K562 (cell line): ENCODE measurements around the gene ST6GALNAC6. TPM values are rescaled to one million over a fixed set of nuclear protein-coding genes. Genes with fewer than 3 reads are reported as not detected.
A peak's percentile ranks its signal among the peaks of the same experiment; 100 is the strongest.

ENCODE experiments used
- BRCA1 ChIP-seq, 2 experiments: fragments of 450-650 bp in 1 of 2; sonication (generic) in 1 of 2; formaldehyde crosslinking in 1 of 2; IDR thresholded peaks; 2 replicates each; pipeline versions ENCODE4 v1.5.0 to v1.6.1; 2017 to 2020; ENCODE audit warnings: mild to moderate bottlenecking in 1 of 2, missing genetic modification reagents in 1 of 2
- CBX5 ChIP-seq: IDR thresholded peaks from 2 replicates; pipeline ENCODE4 v1.6.1; 2014; ENCODE audit warnings: low read depth, borderline replicate concordance
- CREB1 ChIP-seq, 2 experiments: sonication (generic) in 1 of 2; formaldehyde crosslinking in 1 of 2; IDR thresholded peaks; 2 replicates each; pipeline versions ENCODE4 v1.6.1 to v1.8.0; 2012 to 2022; ENCODE audit warnings: inconsistent platforms in 1 of 2, mild to moderate bottlenecking in 1 of 2, missing genetic modification reagents in 1 of 2, moderate library complexity in 1 of 2
- DIDO1 ChIP-seq: fragments of 450-650 bp; IDR thresholded peaks from 2 replicates; pipeline ENCODE4 v1.6.1; 2016; ENCODE audit warnings: low read depth, missing biosample characterization, missing genetic modification characterization
- EHMT2 ChIP-seq: fragments of 450-650 bp; IDR thresholded peaks from 2 replicates; pipeline ENCODE4 v1.6.1; 2018; ENCODE audit warnings: antibody characterized with exemption
- ELF4 ChIP-seq: fragments of 450-650 bp; formaldehyde crosslinking; IDR thresholded peaks from 2 replicates; pipeline ENCODE4 v1.4.0; 2022; ENCODE audit warnings: missing genetic modification characterization
- FOXK1 ChIP-seq: sonication (generic); formaldehyde crosslinking; IDR thresholded peaks from 2 replicates; pipeline ENCODE4 v1.8.0; 2022; ENCODE audit warnings: missing genetic modification reagents, mild to moderate bottlenecking, borderline replicate concordance
- HDAC1 ChIP-seq, 2 experiments: fragments of 450-650 bp; IDR thresholded peaks; 2 replicates each; pipeline ENCODE4 v1.6.1; 2016 to 2017; ENCODE audit warnings: inconsistent platforms in 1 of 2, mild to moderate bottlenecking in 1 of 2, moderate library complexity in 1 of 2
- IRF2 ChIP-seq: sonication (generic); formaldehyde crosslinking; IDR thresholded peaks from 2 replicates; pipeline ENCODE4 v1.8.1; 2022; ENCODE audit warnings: mild to moderate bottlenecking, missing genetic modification reagents
- JUND ChIP-seq, 2 experiments: IDR thresholded peaks; 2 replicates in 1 of 2; 3 replicates in 1 of 2; pipeline ENCODE4 v1.6.1; 2011; ENCODE audit warnings: borderline replicate concordance in 2 of 2, low read depth in 2 of 2, low read length in 2 of 2, improper control_type of control experiment in 1 of 2, missing biosample characterization in 1 of 2, missing genetic modification characterization in 1 of 2, missing genetic modification reagents in 1 of 2
- MAFK ChIP-seq: IDR thresholded peaks from 2 replicates; pipeline ENCODE4 v1.6.1; 2011; ENCODE audit warnings: low read length, improper control_type of control experiment
- MEIS2 ChIP-seq: fragments of 450-650 bp; IDR thresholded peaks from 2 replicates; pipeline ENCODE4 v1.6.1; 2014; ENCODE audit warnings: mild to moderate bottlenecking; ENCODE audit not compliant: partially characterized antibody
- NBN ChIP-seq: fragments of 450-650 bp; IDR thresholded peaks from 2 replicates; pipeline ENCODE4 v1.6.1; 2016; ENCODE audit warnings: low read depth, mild to moderate bottlenecking
- NCOA1 ChIP-seq: fragments of 450-650 bp; IDR thresholded peaks from 2 replicates; pipeline ENCODE4 v1.6.1; 2016; ENCODE audit warnings: low read depth
- NR2C2 ChIP-seq, 2 experiments: fragments of 200-800 bp in 1 of 2; sonication (Bioruptor generic) in 1 of 2; sonication (generic) in 1 of 2; formaldehyde crosslinking in 1 of 2; IDR thresholded peaks; 2 replicates each; pipeline versions ENCODE4 v1.6.1 to v1.8.0; 2016 to 2022; ENCODE audit warnings: mild to moderate bottlenecking in 1 of 2, missing compliant biosample characterization in 1 of 2, missing genetic modification characterization in 1 of 2, missing genetic modification reagents in 1 of 2
- RBBP5 ChIP-seq: fragments of 200-600 bp; sonication (generic); IDR thresholded peaks from 2 replicates; pipeline ENCODE4 v1.6.1; 2012; ENCODE audit warnings: borderline replicate concordance, mild to moderate bottlenecking, low read length, control low read depth, inconsistent platforms; ENCODE audit not compliant: insufficient read depth, poor library complexity, severe bottlenecking
- RBM34 ChIP-seq: fragments of 200-400 bp; formaldehyde crosslinking; IDR thresholded peaks from 2 replicates; pipeline ENCODE4 v1.6.1; 2018; ENCODE audit warnings: low read length, borderline replicate concordance; ENCODE audit not compliant: insufficient read depth
- STAT5B ChIP-seq: fragments of 250-450 bp; sonication (Bioruptor Pico); IDR thresholded peaks from 2 replicates; pipeline ENCODE4 v1.8.0; 2021; ENCODE audit warnings: mild to moderate bottlenecking, inconsistent platforms
- SUPT5H ChIP-seq: fragments of 450-650 bp; IDR thresholded peaks from 2 replicates; pipeline ENCODE4 v1.6.1; 2016
- TCF3 ChIP-seq: sonication (generic); formaldehyde crosslinking; IDR thresholded peaks from 2 replicates; pipeline ENCODE4 v1.4.0; 2020; ENCODE audit warnings: mild to moderate bottlenecking, missing genetic modification reagents
- TFAP4 ChIP-seq: sonication (generic); formaldehyde crosslinking; IDR thresholded peaks from 2 replicates; pipeline ENCODE4 v1.8.0; 2022; ENCODE audit warnings: missing genetic modification reagents, mild to moderate bottlenecking, moderate library complexity, borderline replicate concordance
- U2AF2 ChIP-seq: fragments of 200-400 bp; formaldehyde crosslinking; optimal IDR thresholded peaks from 2 replicates; pipeline ENCODE3; 2017; ENCODE audit warnings: low read depth, mild to moderate bottlenecking, low read length
- ZNF263 ChIP-seq: sonication (generic); formaldehyde crosslinking; IDR thresholded peaks from 2 replicates; pipeline ENCODE4 v1.8.0; 2022; ENCODE audit warnings: mild to moderate bottlenecking, missing genetic modification reagents, borderline replicate concordance
- ZNF398 ChIP-seq: fragments of 250-450 bp; sonication (Bioruptor Pico); IDR thresholded peaks from 2 replicates; pipeline ENCODE4 v1.8.0; 2021; ENCODE audit warnings: moderate library complexity, mild to moderate bottlenecking, inconsistent platforms
- ZNF696 ChIP-seq: fragments of 250-450 bp; sonication (Bioruptor Pico); conservative IDR thresholded peaks from 2 replicates; pipeline ENCODE4 v1.4.0; 2020; ENCODE audit warnings: mild to moderate bottlenecking, moderate library complexity
- ZNF778 ChIP-seq: fragments of 450-650 bp; formaldehyde crosslinking; IDR thresholded peaks from 2 replicates; pipeline ENCODE4 v1.4.0; 2020; ENCODE audit warnings: mild to moderate bottlenecking, moderate library complexity
- ZNF830 ChIP-seq: fragments of 250-450 bp; sonication (Bioruptor Pico); IDR thresholded peaks from 2 replicates; pipeline ENCODE4 v1.5.0; 2021; ENCODE audit warnings: mild to moderate bottlenecking
- polyA plus RNA-seq, 8 experiments: library from polyadenylated mRNA; depleted of rRNA in 4 of 8; stranded (reverse) in 5 of 8; unstranded in 3 of 8; fragments of >200 nt; fragmentation: Nextera tagmentation in 2 of 8; fragmentation: Illumina TruSeq in 1 of 8; extraction: Ambion mirVana in 2 of 8; extraction: Trizol in 1 of 8; gene quantifications; 2 replicates each; pipeline versions ENCODE4 v1.2.1 to v1.2.3, GENCODE V29; 2011 to 2014; ENCODE audit warnings: inconsistent platforms in 1 of 8, missing spikeins in 1 of 8
- total RNA-seq, 7 experiments: library from RNA; depleted of rRNA in 6 of 7; stranded (reverse); fragments of >200 nt in 6 of 7; fragmentation: Illumina TruSeq in 2 of 7; extraction: Trizol in 2 of 7; gene quantifications; 2 replicates each; pipeline versions ENCODE4 v1.2.1 to v1.2.3, GENCODE V29; 2011 to 2021; ENCODE audit warnings: low replicate concordance in 1 of 7

The ST6GALNAC6 gene
- total and polyA plus RNA-seq, 9 of the 15 experiments (the other 6 are each of a cell fraction or from before 2014, with no cell fraction given): 0.13 to 23.0 (median 14.5) TPM

GRCh38 chr9:127935765-127936221 lies 36.4 kb upstream of the ST6GALNAC6 start (continued):
- TF ChIP-seq NBN: peak; percentile 54; the same call in 1 of the 2 replicates
- TF ChIP-seq FOXK1 (CRISPR knock-in tag): 0 out of 2 replicates have a peak, but pooled peaks have one; percentile 29
- TF ChIP-seq BRCA1 (IDR thresholded peaks at IDR 0.05): no peak
- TF ChIP-seq BRCA1 (CRISPR knock-in tag; IDR thresholded peaks at IDR 0.05): no peak
- 0 out of 2 replicates have a peak, but pooled peaks have one; percentile 33 for TF ChIP-seq SUPT5H
- no peak for TF ChIP-seq CREB1 (IDR thresholded peaks at IDR 0.05)
- TF ChIP-seq CREB1 (CRISPR knock-in tag; IDR thresholded peaks at IDR 0.05): peak; percentile 29; the same call in 1 of the 2 replicates
- peak; percentile 89 for TF ChIP-seq MEIS2
- TF ChIP-seq CBX5: no peak
- no peak for TF ChIP-seq STAT5B (CRISPR knock-in tag)
- no peak for TF ChIP-seq ZNF263 (CRISPR knock-in tag)
- TF ChIP-seq RBM34: no peak
- no peak for TF ChIP-seq ZNF696
- no peak for TF ChIP-seq DIDO1 (tag)
- peak; percentile 52; the same call in 1 of the 2 replicates for TF ChIP-seq TCF3
- TF ChIP-seq ZNF778 (CRISPR knock-in tag): no peak
- TF ChIP-seq MAFK: peak; percentile 74
- TF ChIP-seq NCOA1: no peak
- TF ChIP-seq RBBP5: no peak
- TF ChIP-seq NR2C2 (CRISPR knock-in tag; IDR thresholded peaks at IDR 0.05): no peak
- TF ChIP-seq NR2C2 (tag; IDR thresholded peaks at IDR 0.05): peak; percentile 62
- no peak for TF ChIP-seq TFAP4 (CRISPR knock-in tag)
- TF ChIP-seq HDAC1 (IDR thresholded peaks at IDR 0.05): peak in 1 of 2 experiments; percentile 79; a peak in 1 of 4 replicates
- TF ChIP-seq JUND (IDR thresholded peaks at IDR 0.05; ENCODE audit: borderline replicate concordance, low read depth, low read length): peak; percentile 61; the same call in 1 of the 2 replicates
- TF ChIP-seq JUND (tag; IDR thresholded peaks at IDR 0.05; ENCODE audit: borderline replicate concordance, low read depth, low read length): peak; percentile 68; the same call in 2 of the 3 replicates
- peak; percentile 80 for TF ChIP-seq EHMT2
- no peak for TF ChIP-seq ZNF398 (CRISPR knock-in tag)
- TF ChIP-seq IRF2 (CRISPR knock-in tag): no peak
- TF ChIP-seq ELF4 (CRISPR knock-in tag): no peak
- TF ChIP-seq ZNF830 (CRISPR knock-in tag): no peak
- TF ChIP-seq U2AF2: no peak
